IPS-15b (cell line): ENCODE data around the gene RBKS.

Experiments
- H3K27me3 ChIP-seq: one replicate; pipeline ENCODE4 v1.6.1; 2013; ENCODE audit warnings: low read length; ENCODE audit not compliant: control insufficient read depth, insufficient read depth
- H3K36me3 ChIP-seq: one replicate; pipeline ENCODE4 v1.6.1; 2013; ENCODE audit warnings: low read length; ENCODE audit not compliant: control insufficient read depth, insufficient read depth
- H3K4me1 ChIP-seq: one replicate; pipeline ENCODE4 v1.6.1; 2013; ENCODE audit warnings: mild to moderate bottlenecking, low read length; ENCODE audit not compliant: control insufficient read depth, insufficient read depth
- H3K4me3 ChIP-seq: one replicate; pipeline ENCODE4 v1.5.1; 2013; ENCODE audit warnings: low read depth, low read length
- H3K9ac ChIP-seq: one replicate; pipeline ENCODE4 v1.6.1; 2013; ENCODE audit warnings: low read depth, mild to moderate bottlenecking, low read length
- H3K9me3 ChIP-seq: one replicate; pipeline ENCODE4 v1.6.1; 2013; ENCODE audit warnings: mild to moderate bottlenecking, low read length; ENCODE audit not compliant: control insufficient read depth, insufficient read depth

Gene RBKS

GRCh38 chr2:27823569-27823968, 66.6 kb downstream of the RBKS start:
- no peaks in the 10 kb centered on the region for H3K4me1 ChIP-seq
- peaks cover 3% of the 10 kb centered on the region for H3K9me3 ChIP-seq
- no peaks in the 10 kb centered on the region for H3K27me3 ChIP-seq
- no peaks in the 10 kb centered on the region for H3K36me3 ChIP-seq
- H3K9ac ChIP-seq = no peak overlapping the region
- H3K4me3 ChIP-seq = no peak overlapping the region

GRCh38 chr2:27823135-27823534, 67.1 kb downstream of the RBKS start:
- Histone ChIP-seq H3K36me3 (no peaks in the 10 kb centered on the region), H3K9ac (no peak overlapping the region), H3K4me1 (no peaks in the 10 kb centered on the region), H3K27me3 (no peaks in the 10 kb centered on the region), H3K4me3 (no peak overlapping the region), H3K9me3 (peaks cover 3% of the 10 kb centered on the region)

GRCh38 chr2:27822049-27822448, 68.1 kb downstream of the RBKS start:
- Histone ChIP-seq H3K9ac (no peak overlapping the region), H3K36me3 (no peaks in the 10 kb centered on the region), H3K9me3 (peaks cover 3% of the 10 kb centered on the region), H3K4me3 (no peak overlapping the region), H3K4me1 (no peaks in the 10 kb centered on the region), H3K27me3 (no peaks in the 10 kb centered on the region)

- Histone ChIP-seq H3K4me3 (no peak overlapping the region), H3K9me3 (no peaks in the 10 kb centered on the region), H3K9ac (no peak overlapping the region), H3K4me1 (no peaks in the 10 kb centered on the region), H3K27me3 (no peaks in the 10 kb centered on the region), H3K36me3 (no peaks in the 10 kb centered on the region)
Observed at GRCh38 chr2:27815860-27816438, 74.2 kb downstream of the RBKS start.

GRCh38 chr2:27814758-27815157, 75.4 kb downstream of the RBKS start:
- H3K4me1 ChIP-seq = no peaks in the 10 kb centered on the region
- no peak overlapping the region for H3K4me3 ChIP-seq
- no peaks in the 10 kb centered on the region for H3K9me3 ChIP-seq
- H3K9ac ChIP-seq = no peak overlapping the region
- H3K27me3 ChIP-seq = no peaks in the 10 kb centered on the region
- no peaks in the 10 kb centered on the region for H3K36me3 ChIP-seq

- no peaks in the 10 kb centered on the region for H3K9me3 ChIP-seq
- no peaks in the 10 kb centered on the region for H3K4me1 ChIP-seq
- H3K9ac ChIP-seq = no peak overlapping the region
- H3K27me3 ChIP-seq = no peaks in the 10 kb centered on the region
- H3K4me3 ChIP-seq = no peak overlapping the region
- H3K36me3 ChIP-seq = no peaks in the 10 kb centered on the region
Observed at GRCh38 chr2:27811768-27812167, 78.4 kb downstream of the RBKS start.

GRCh38 chr2:27810455-27810854, 79.7 kb downstream of the RBKS start:
- Histone ChIP-seq H3K27me3 (no peaks in the 10 kb centered on the region), H3K36me3 (no peaks in the 10 kb centered on the region), H3K9ac (no peak overlapping the region), H3K4me1 (no peaks in the 10 kb centered on the region), H3K9me3 (no peaks in the 10 kb centered on the region), H3K4me3 (no peak overlapping the region)

- no peak overlapping the region for H3K9ac ChIP-seq
- no peaks in the 10 kb centered on the region for H3K36me3 ChIP-seq
- no peak overlapping the region for H3K4me3 ChIP-seq
- H3K9me3 ChIP-seq = no peaks in the 10 kb centered on the region
- H3K4me1 ChIP-seq = no peaks in the 10 kb centered on the region
- no peaks in the 10 kb centered on the region for H3K27me3 ChIP-seq
Observed at GRCh38 chr2:27809761-27810241, 80.4 kb downstream of the RBKS start.

GRCh38 chr2:27808984-27809383, 81.2 kb downstream of the RBKS start:
- no peaks in the 10 kb centered on the region for H3K9me3 ChIP-seq
- H3K36me3 ChIP-seq = no peaks in the 10 kb centered on the region
- no peak overlapping the region for H3K9ac ChIP-seq
- H3K4me1 ChIP-seq = no peaks in the 10 kb centered on the region
- H3K27me3 ChIP-seq = no peaks in the 10 kb centered on the region
- H3K4me3 ChIP-seq = no peak overlapping the region

- no peaks in the 10 kb centered on the region for H3K4me1 ChIP-seq
Observed at GRCh38 chr2:27808418-27808817, 81.8 kb downstream of the RBKS start.

GRCh38 chr2:27807476-27807875, 82.7 kb downstream of the RBKS start:
- Histone ChIP-seq H3K27me3 (no peaks in the 10 kb centered on the region), H3K9ac (no peak overlapping the region), H3K4me1 (no peaks in the 10 kb centered on the region), H3K4me3 (no peak overlapping the region), H3K36me3 (no peaks in the 10 kb centered on the region), H3K9me3 (no peaks in the 10 kb centered on the region)

More at GRCh38 chr2:27808418-27808817, 81.8 kb downstream of the RBKS start:
- H3K9me3 ChIP-seq = no peaks in the 10 kb centered on the region
- no peaks in the 10 kb centered on the region for H3K27me3 ChIP-seq
- H3K9ac ChIP-seq = no peak overlapping the region
- H3K4me3 ChIP-seq = no peak overlapping the region
- no peaks in the 10 kb centered on the region for H3K36me3 ChIP-seq

GRCh38 chr2:27806311-27807059, 83.7 kb downstream of the RBKS start:
- H3K36me3 ChIP-seq = no peaks in the 10 kb centered on the region
- H3K4me1 ChIP-seq = no peaks in the 10 kb centered on the region
- no peaks in the 10 kb centered on the region for H3K9me3 ChIP-seq
- H3K27me3 ChIP-seq = no peaks in the 10 kb centered on the region
- no peak overlapping the region for H3K9ac ChIP-seq
- no peak overlapping the region for H3K4me3 ChIP-seq
